ENCODE data around the gene ALK.

ALK gene

GRCh38 chr2:29322011-29322410, 599.4 kb downstream of the ALK start:
- no peak for TF ChIP-seq CTCF (IDR thresholded peaks at IDR 0.05)
- Histone ChIP-seq H3K27ac (no peak overlapping the region), H3K4me3 (no peak overlapping the region)
- DNase-seq (ENCODE audit: low spot score), result no peak

GRCh38 chr2:29317801-29318485, 603.4 kb downstream of the ALK start:
- no peak overlapping the region for H3K27ac ChIP-seq
- no peak overlapping the region for H3K4me3 ChIP-seq
- no peak for DNase-seq (ENCODE audit: low spot score)
- no peak for TF ChIP-seq CTCF (IDR thresholded peaks at IDR 0.05)

- H3K27ac ChIP-seq, result no peak overlapping the region
Observed at GRCh38 chr2:29317077-29317517, 604.3 kb downstream of the ALK start.

GRCh38 chr2:29314816-29315571, 606.4 kb downstream of the ALK start:
- DNase-seq (ENCODE audit: low spot score), result no peak
- no peak overlapping the region for H3K27ac ChIP-seq
- no peak overlapping the region for H3K4me3 ChIP-seq
- TF ChIP-seq CTCF (IDR thresholded peaks at IDR 0.05), result no peak

More at GRCh38 chr2:29317077-29317517, 604.3 kb downstream of the ALK start:
- H3K4me3 ChIP-seq, result no peak overlapping the region
- no peak for TF ChIP-seq CTCF (IDR thresholded peaks at IDR 0.05)
- DNase-seq (ENCODE audit: low spot score), result no peak

GRCh38 chr2:29311458-29311857, 609.9 kb downstream of the ALK start:
- no peak for TF ChIP-seq CTCF (IDR thresholded peaks at IDR 0.05)
- H3K27ac ChIP-seq, result no peak overlapping the region
- no peak for DNase-seq (ENCODE audit: low spot score)
- H3K4me3 ChIP-seq, result no peak overlapping the region

GRCh38 chr2:29310650-29311348, 610.6 kb downstream of the ALK start:
- Histone ChIP-seq H3K4me3 (no peak overlapping the region), H3K27ac (no peak overlapping the region)
- no peak for DNase-seq (ENCODE audit: low spot score)
- no peak for TF ChIP-seq CTCF (IDR thresholded peaks at IDR 0.05)
